ENCODE data around the gene NBPF1.
"Not testable (repeated sequence)": the region's sequence is repeated elsewhere in the genome, so short reads cannot be mapped to it uniquely, and the experiment has no call there.

- TF ChIP-seq POLR2A (IDR thresholded peaks at IDR 0.05; ENCODE audit: extremely low read depth, insufficient read length); CTCF (IDR thresholded peaks at IDR 0.05; ENCODE audit: low read depth, low read length); MYC (IDR thresholded peaks at IDR 0.05; ENCODE audit: low read depth, low read length): not testable (repeated sequence)
These were observed 67.7 kb downstream of the NBPF1 start for GRCh38 chr1:16545682-16546095.
